HepG2 (cell line): Measurements from ENCODE around the gene JOSD1. TPM values are rescaled to one million over a fixed set of nuclear protein-coding genes. Genes with fewer than 3 reads are reported as not detected.
A peak's percentile ranks its signal among the peaks of the same experiment; 100 is the strongest.

ENCODE experiments used
- FLYWCH1 ChIP-seq: sonication (generic); formaldehyde crosslinking; IDR thresholded peaks from 2 replicates; pipeline ENCODE4 v1.8.1; 2023; ENCODE audit warnings: mild to moderate bottlenecking, missing genetic modification reagents
- HES4 ChIP-seq: sonication (generic); formaldehyde crosslinking; IDR thresholded peaks from 2 replicates; pipeline ENCODE4 v1.9.0; 2021; ENCODE audit warnings: mild to moderate bottlenecking, missing genetic modification reagents, borderline replicate concordance
- KLF16 ChIP-seq, 2 experiments: sonication (generic) in 1 of 2; formaldehyde crosslinking in 1 of 2; IDR thresholded peaks; 2 replicates each; pipeline versions ENCODE4 v1.6.1 to v1.8.0; 2016 to 2023; ENCODE audit warnings: missing genetic modification reagents in 2 of 2, missing compliant biosample characterization in 1 of 2
- XRCC5 ChIP-seq: fragments of 200-400 bp; formaldehyde crosslinking; optimal IDR thresholded peaks from 2 replicates; pipeline ENCODE3; 2017; ENCODE audit warnings: mild to moderate bottlenecking, low read length
- ZNF260 ChIP-seq: sonication (generic); formaldehyde crosslinking; IDR thresholded peaks from 2 replicates; pipeline ENCODE4 v1.4.0; 2020; ENCODE audit warnings: missing genetic modification reagents, low read depth, mild to moderate bottlenecking, borderline replicate concordance
- ZNF589 ChIP-seq: sonication (generic); formaldehyde crosslinking; conservative IDR thresholded peaks from 2 replicates; pipeline ENCODE4 v1.8.0; 2022; ENCODE audit warnings: mild to moderate bottlenecking, moderate library complexity, missing genetic modification reagents
- polyA plus RNA-seq, 8 experiments: library from polyadenylated mRNA; depleted of rRNA in 3 of 8; stranded (reverse) in 7 of 8; unstranded in 1 of 8; fragments of >200 nt; fragmentation: Illumina TruSeq in 4 of 8; extraction: Trizol in 4 of 8; gene quantifications; 2 replicates each; pipeline versions ENCODE4 v1.2.1 to v1.2.3, GENCODE V29; 2011 to 2016; ENCODE audit warnings: low read depth in 4 of 8, missing spikeins in 1 of 8, mixed read lengths in 1 of 8; ENCODE audit not compliant: insufficient read depth in 1 of 8
- total RNA-seq, 5 experiments: library from RNA; depleted of rRNA; stranded (reverse); fragments of >200 nt; fragmentation: Illumina TruSeq; extraction: Trizol; gene quantifications; 2 replicates each; pipeline ENCODE4 v1.2.3, GENCODE V29; 2016; ENCODE audit warnings: low read depth in 1 of 5
- TF ChIP-seq, protein P1 (sequence below): sonication (generic); formaldehyde crosslinking; IDR thresholded peaks from 2 replicates; pipeline ENCODE4 v1.5.0; 2020; ENCODE audit warnings: mild to moderate bottlenecking, missing genetic modification reagents, borderline replicate concordance
- TF ChIP-seq, protein P2 (sequence below): sonication (generic); formaldehyde crosslinking; IDR thresholded peaks from 2 replicates; pipeline ENCODE4; 2020; ENCODE audit warnings: missing genetic modification reagents, mild to moderate bottlenecking, borderline replicate concordance
- TF ChIP-seq, protein P3 (sequence below): sonication (generic); formaldehyde crosslinking; IDR thresholded peaks from 2 replicates; pipeline ENCODE4 v1.5.0; 2020; ENCODE audit warnings: missing genetic modification reagents
- TF ChIP-seq, protein P4 (sequence below): sonication (generic); formaldehyde crosslinking; IDR thresholded peaks from 2 replicates; pipeline ENCODE4 v1.5.0; 2020; ENCODE audit warnings: mild to moderate bottlenecking, missing genetic modification reagents, borderline replicate concordance

Gene JOSD1
- total and polyA plus RNA-seq, 2 of the 13 experiments (the other 11 are each of a cell fraction or from before 2014, with no cell fraction given): 31.7 to 38.4 TPM

DNA sequence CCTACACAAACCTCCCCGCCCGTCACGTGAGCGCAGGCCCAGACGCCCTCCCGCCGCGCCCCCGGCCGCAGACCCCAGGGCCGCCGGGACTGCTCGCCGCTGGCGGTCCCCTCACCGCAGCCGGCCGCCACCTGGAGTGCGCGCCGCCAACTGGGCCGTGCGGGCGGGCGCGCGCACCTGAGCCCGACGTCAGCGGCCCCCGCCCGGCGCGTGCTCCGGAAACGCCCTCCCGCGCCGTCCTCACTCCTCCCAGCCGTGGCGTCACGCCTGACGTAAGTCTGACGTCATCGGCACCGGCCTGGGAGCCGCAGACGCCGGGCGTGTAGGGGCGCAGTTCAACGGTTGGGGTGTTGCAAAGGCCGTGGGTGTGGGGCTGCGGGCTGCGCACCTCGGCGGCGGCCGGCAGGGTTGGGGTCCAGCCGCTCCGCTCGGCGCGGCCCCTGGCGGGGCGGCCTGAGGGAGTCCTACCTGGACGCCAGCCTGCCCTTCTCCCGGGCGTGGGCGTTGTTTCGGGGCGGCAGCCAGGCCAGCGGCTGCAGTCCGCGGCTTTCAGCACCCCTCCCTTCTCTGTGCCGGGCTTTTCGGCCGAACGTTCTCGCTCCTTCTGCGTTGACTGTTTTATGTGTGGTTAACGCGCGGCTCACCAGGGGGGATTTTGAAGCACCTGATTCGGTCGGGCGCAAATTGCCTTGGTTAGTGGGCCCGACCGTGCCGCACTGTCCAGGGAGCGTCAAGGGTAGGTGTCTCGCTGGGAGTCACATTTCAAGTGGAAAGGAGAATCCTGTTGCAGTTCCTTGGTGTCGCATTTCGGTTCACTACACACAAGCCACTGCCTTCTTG, at the start of gene JOSD1 (continued):
- TF ChIP-seq, protein P1, sequence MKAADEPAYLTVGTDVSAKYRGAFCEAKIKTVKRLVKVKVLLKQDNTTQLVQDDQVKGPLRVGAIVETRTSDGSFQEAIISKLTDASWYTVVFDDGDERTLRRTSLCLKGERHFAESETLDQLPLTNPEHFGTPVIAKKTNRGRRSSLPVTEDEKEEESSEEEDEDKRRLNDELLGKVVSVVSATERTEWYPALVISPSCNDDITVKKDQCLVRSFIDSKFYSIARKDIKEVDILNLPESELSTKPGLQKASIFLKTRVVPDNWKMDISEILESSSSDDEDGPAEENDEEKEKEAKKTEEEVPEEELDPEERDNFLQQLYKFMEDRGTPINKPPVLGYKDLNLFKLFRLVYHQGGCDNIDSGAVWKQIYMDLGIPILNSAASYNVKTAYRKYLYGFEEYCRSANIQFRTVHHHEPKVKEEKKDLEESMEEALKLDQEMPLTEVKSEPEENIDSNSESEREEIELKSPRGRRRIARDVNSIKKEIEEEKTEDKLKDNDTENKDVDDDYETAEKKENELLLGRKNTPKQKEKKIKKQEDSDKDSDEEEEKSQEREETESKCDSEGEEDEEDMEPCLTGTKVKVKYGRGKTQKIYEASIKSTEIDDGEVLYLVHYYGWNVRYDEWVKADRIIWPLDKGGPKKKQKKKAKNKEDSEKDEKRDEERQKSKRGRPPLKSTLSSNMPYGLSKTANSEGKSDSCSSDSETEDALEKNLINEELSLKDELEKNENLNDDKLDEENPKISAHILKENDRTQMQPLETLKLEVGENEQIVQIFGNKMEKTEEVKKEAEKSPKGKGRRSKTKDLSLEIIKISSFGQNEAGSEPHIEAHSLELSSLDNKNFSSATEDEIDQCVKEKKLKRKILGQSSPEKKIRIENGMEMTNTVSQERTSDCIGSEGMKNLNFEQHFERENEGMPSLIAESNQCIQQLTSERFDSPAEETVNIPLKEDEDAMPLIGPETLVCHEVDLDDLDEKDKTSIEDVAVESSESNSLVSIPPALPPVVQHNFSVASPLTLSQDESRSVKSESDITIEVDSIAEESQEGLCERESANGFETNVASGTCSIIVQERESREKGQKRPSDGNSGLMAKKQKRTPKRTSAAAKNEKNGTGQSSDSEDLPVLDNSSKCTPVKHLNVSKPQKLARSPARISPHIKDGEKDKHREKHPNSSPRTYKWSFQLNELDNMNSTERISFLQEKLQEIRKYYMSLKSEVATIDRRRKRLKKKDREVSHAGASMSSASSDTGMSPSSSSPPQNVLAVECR: peak; percentile 90; the same call in 1 of the 2 replicates
- peak; percentile 23 for TF ChIP-seq XRCC5
- TF ChIP-seq HES4 (CRISPR knock-in tag): peak; percentile 61
- TF ChIP-seq, protein P2, sequence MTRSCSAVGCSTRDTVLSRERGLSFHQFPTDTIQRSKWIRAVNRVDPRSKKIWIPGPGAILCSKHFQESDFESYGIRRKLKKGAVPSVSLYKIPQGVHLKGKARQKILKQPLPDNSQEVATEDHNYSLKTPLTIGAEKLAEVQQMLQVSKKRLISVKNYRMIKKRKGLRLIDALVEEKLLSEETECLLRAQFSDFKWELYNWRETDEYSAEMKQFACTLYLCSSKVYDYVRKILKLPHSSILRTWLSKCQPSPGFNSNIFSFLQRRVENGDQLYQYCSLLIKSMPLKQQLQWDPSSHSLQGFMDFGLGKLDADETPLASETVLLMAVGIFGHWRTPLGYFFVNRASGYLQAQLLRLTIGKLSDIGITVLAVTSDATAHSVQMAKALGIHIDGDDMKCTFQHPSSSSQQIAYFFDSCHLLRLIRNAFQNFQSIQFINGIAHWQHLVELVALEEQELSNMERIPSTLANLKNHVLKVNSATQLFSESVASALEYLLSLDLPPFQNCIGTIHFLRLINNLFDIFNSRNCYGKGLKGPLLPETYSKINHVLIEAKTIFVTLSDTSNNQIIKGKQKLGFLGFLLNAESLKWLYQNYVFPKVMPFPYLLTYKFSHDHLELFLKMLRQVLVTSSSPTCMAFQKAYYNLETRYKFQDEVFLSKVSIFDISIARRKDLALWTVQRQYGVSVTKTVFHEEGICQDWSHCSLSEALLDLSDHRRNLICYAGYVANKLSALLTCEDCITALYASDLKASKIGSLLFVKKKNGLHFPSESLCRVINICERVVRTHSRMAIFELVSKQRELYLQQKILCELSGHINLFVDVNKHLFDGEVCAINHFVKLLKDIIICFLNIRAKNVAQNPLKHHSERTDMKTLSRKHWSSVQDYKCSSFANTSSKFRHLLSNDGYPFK (CRISPR knock-in tag): no peak
- TF ChIP-seq, protein P3, sequence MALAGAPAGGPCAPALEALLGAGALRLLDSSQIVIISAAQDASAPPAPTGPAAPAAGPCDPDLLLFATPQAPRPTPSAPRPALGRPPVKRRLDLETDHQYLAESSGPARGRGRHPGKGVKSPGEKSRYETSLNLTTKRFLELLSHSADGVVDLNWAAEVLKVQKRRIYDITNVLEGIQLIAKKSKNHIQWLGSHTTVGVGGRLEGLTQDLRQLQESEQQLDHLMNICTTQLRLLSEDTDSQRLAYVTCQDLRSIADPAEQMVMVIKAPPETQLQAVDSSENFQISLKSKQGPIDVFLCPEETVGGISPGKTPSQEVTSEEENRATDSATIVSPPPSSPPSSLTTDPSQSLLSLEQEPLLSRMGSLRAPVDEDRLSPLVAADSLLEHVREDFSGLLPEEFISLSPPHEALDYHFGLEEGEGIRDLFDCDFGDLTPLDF: peak; percentile 32; the same call in 1 of the 2 replicates
- peak; percentile 76; the same call in 1 of the 2 replicates for TF ChIP-seq ZNF589
- peak; percentile 25; the same call in 1 of the 2 replicates for TF ChIP-seq FLYWCH1 (CRISPR knock-in tag)
- TF ChIP-seq KLF16 (CRISPR knock-in tag; IDR thresholded peaks at IDR 0.05): no peak
- TF ChIP-seq, protein P4, sequence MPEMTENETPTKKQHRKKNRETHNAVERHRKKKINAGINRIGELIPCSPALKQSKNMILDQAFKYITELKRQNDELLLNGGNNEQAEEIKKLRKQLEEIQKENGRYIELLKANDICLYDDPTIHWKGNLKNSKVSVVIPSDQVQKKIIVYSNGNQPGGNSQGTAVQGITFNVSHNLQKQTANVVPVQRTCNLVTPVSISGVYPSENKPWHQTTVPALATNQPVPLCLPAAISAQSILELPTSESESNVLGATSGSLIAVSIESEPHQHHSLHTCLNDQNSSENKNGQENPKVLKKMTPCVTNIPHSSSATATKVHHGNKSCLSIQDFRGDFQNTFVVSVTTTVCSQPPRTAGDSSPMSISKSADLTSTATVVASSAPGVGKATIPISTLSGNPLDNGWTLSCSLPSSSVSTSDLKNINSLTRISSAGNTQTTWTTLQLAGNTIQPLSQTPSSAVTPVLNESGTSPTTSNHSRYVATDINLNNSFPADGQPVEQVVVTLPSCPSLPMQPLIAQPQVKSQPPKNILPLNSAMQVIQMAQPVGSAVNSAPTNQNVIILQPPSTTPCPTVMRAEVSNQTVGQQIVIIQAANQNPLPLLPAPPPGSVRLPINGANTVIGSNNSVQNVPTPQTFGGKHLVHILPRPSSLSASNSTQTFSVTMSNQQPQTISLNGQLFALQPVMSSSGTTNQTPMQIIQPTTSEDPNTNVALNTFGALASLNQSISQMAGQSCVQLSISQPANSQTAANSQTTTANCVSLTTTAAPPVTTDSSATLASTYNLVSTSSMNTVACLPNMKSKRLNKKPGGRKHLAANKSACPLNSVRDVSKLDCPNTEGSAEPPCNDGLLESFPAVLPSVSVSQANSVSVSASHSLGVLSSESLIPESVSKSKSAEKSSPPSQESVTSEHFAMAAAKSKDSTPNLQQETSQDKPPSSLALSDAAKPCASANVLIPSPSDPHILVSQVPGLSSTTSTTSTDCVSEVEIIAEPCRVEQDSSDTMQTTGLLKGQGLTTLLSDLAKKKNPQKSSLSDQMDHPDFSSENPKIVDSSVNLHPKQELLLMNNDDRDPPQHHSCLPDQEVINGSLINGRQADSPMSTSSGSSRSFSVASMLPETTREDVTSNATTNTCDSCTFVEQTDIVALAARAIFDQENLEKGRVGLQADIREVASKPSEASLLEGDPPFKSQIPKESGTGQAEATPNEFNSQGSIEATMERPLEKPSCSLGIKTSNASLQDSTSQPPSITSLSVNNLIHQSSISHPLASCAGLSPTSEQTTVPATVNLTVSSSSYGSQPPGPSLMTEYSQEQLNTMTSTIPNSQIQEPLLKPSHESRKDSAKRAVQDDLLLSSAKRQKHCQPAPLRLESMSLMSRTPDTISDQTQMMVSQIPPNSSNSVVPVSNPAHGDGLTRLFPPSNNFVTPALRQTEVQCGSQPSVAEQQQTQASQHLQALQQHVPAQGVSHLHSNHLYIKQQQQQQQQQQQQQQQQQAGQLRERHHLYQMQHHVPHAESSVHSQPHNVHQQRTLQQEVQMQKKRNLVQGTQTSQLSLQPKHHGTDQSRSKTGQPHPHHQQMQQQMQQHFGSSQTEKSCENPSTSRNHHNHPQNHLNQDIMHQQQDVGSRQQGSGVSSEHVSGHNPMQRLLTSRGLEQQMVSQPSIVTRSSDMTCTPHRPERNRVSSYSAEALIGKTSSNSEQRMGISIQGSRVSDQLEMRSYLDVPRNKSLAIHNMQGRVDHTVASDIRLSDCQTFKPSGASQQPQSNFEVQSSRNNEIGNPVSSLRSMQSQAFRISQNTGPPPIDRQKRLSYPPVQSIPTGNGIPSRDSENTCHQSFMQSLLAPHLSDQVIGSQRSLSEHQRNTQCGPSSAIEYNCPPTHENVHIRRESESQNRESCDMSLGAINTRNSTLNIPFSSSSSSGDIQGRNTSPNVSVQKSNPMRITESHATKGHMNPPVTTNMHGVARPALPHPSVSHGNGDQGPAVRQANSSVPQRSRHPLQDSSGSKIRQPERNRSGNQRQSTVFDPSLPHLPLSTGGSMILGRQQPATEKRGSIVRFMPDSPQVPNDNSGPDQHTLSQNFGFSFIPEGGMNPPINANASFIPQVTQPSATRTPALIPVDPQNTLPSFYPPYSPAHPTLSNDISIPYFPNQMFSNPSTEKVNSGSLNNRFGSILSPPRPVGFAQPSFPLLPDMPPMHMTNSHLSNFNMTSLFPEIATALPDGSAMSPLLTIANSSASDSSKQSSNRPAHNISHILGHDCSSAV: no peak
- TF ChIP-seq ZNF260: no peak
